Renal pelvis (tissue), 4 donors: Measurements from ENCODE around the gene ZCCHC3. TPM values are rescaled to one million over a fixed set of nuclear protein-coding genes. Genes with fewer than 3 reads are reported as not detected.

Source experiments
- DNase-seq: peaks from one replicate; pipeline ENCODE4 v3.0.0-alpha.2; 2013
- polyA plus RNA-seq, 3 donors: library from polyadenylated mRNA; unstranded; fragments of 120-200 nt; gene quantifications; one replicate each; pipeline ENCODE4 v1.2.1, GENCODE V29; 2013; ENCODE audit not compliant: insufficient read length in 3 of 3

The ZCCHC3 gene
- polyA plus RNA-seq, 3 donors, result 43.1 to 58.2 (median 46.7) TPM

DNA sequence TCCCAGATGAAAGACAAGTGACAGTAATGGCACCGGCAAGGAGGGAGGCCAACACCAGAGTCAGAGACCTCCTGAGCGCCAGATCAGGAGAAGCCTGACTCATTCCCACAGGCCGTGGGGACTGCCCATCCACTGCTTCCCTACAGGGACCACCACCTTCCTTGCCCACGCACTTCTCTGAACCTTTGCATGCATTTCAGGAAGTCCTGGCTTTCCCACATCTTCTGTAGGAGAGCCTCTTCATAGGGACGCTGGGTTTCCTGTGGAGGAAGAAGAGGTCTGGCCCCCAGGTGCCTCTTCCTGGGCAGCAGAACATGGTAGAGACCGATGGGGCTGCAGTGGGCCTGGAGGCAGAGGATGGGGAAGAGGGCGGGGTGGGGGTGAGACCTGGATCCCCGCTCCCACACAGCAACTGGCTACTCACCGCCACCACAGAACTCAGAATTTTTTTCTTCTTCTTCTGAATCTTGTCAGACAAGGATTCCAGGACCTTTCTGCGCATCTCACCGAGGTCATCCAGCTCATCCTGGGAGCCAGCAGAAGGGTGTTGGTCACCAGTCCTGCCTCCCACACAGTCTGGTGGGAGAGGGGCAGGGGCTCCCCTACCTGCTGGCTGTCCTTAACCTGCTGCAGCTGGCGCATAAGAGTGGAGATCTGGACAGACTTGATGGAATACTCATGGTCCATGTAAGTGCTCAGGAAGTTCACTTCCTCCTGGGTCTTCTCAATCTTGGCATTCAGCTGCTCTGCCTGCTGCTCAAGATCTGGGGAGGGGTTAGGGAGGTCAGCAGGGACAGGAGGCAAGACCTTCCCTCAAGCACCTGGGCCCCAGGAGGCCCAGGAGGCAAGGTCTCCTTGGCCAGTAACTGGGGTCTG is 20.5 kb upstream of the ZCCHC3 start:
- DNase-seq, result no peak

DNA sequence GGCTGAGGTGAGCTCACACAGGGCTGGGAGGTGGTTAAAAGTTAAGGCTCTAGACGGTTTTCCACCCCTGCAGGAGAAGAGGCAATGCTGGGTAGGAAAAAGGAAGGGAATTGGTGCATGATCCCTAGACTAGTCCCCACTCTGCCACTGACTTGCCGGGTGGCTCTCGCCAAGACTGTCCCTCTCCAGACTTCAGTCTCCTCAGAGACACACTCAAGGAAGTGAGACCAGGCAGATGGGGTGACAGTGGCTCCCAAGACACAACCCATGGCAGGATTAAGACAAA is 19.9 kb upstream of the ZCCHC3 start:
- DNase-seq, result no peak

DNA sequence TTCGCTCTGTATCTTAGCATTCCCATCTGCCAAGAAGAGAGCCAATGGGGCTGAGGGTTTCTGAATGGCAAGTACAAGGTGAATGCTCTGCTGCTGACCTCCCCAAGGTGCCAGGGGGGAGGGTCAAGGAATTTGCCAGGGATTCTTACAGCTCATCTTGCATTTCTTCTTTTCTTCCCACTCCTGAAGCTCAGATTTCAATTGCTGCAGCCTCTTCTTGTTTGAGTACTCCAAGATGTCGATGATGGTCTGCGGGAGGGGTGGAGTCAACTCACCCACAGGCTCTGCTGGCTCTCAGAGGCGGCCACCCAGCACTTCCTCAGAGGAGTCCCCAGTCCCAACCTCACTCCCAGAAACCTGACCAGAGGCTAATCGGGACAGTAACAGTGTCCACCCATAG is 19.2 kb upstream of the ZCCHC3 start:
- DNase-seq, result no peak

DNA sequence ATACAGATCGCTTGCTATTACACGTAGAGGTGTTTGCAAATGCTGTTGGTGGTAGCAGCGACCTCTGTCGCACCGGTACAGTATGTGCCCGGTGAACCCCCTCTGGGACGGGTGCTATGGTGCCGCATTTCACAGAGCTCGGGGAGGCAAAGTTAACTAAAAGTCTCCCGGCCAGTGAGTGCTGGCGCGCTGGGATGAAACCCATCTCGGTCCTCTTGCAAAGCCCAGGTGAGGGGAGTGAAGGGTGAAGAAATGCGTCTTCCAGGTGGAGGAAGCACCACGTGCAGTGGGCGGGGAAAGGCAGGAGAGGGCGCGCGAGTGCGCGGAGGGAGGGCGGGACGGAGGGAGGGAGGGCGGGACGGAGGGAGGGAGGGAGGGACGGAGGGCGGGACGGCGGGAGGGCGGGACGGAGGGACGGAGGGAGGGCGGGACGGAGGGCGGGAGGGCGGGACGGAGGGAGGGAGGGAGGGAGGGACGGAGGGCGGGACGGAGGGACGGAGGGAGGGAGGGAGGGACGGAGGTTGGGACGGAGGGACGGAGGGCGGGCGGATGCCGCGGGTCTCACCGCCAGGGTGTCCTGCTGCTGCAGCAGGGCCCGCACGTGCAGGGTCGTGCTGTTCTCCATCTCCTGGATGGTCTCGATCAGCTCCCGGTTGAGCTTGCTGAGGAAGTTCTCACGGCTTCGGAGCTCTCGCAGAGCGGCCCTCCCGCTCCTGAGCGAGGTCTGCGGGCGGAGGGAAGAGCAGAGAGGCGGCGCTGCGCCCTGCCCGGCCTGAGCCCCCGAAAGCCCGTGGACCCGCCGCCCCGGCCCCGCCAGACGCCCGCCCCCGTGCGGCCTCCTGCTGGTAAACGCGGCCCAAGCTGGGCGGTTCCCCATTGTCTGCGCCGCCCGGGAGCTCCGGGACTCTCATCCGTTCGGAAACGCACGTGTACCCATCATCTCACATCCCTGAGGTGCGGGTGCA is 18.5 kb upstream of the ZCCHC3 start:
- DNase-seq, result no peak

DNA sequence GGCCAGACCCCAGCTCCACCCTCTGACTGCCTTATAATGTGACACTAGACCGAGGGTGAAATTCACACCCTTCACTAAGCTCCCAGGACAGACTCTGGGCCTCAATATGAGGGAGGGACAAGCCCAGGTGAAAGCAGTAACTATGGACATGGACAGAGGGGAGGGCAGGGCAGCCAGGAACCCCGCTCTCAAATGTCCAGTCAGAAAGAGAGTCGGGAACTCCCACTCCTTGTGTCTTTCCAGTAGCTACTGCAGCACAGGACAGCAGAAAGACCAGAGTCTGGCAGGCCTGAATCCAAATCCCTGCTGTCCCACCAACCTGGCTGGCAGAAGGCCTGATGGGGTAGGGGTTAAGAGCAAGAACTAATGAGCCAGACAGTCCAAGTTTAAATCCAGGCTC is 13.2 kb upstream of the ZCCHC3 start:
- no peak for DNase-seq

DNA sequence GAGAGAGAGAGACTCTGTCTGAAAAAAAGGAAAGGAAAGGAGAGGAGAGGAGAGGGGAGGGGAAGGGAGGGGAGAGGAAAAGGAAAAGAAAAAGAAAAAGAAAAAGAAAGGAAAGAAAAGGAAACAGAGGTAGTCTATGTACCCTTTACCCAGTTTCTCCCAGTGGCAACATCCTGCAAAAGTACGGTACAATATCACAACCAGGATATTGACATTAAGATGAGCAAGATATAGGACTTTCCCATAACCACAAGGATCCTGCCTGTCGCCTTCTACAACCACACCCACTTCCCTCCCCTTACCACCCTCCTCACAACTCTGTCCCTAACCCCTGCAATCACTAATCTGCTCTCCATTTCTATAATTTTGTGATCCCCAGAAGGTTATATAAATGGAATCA is 10.9 kb upstream of the ZCCHC3 start:
- no peak for DNase-seq

DNA sequence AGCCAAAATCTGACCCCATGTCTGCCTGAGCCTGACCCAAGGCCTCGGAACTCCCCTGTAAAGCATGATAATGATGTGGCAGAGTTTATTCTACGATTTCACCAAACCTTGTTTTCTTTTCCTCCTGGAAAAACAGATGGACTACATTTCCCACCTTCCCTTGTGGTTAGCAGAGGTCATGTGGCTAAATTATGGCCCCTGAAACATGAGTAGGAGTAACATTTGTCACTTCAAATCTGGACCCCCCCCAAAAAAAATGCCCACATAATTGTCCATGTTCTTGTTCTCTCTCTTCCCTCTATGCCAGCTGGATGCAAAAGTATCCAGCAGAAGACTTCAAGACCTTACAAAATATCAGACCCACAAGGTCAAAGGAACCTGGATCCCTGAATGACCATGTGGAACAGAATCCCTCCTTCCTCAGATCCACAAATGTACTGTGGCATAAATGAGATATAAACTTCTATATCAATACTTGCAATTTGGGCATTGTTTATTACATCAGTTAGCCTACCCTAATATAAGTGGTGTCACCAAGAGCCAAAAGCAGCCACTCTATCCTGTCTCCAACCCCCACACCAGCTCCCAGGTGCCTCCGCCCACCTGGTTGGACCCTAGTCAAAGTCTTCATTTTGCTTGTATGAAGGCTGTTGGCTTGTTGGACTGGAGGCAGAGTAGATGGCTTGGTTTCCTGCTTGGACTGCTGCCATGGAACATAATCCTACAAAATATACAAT is 8.2 kb upstream of the ZCCHC3 start:
- DNase-seq, result no peak

DNA sequence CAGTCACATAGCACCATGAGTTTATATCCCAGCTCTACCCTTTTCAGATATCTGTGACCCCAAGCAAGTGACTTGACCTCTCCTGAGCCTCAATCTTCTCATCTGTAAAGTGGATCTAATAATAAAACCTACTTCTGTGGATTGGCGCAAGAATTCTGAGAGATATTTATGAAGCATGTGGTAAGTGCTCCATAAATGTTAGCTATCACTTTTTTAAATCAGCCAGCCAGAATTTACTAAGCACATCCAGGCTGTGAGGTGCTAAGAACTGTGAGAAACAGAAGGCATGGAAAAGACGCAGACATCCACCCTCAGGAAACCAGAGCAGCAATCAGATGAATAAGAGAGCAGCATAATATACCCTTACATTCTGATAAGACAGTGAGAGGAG is 7.7 kb upstream of the ZCCHC3 start:
- no peak for DNase-seq

DNA sequence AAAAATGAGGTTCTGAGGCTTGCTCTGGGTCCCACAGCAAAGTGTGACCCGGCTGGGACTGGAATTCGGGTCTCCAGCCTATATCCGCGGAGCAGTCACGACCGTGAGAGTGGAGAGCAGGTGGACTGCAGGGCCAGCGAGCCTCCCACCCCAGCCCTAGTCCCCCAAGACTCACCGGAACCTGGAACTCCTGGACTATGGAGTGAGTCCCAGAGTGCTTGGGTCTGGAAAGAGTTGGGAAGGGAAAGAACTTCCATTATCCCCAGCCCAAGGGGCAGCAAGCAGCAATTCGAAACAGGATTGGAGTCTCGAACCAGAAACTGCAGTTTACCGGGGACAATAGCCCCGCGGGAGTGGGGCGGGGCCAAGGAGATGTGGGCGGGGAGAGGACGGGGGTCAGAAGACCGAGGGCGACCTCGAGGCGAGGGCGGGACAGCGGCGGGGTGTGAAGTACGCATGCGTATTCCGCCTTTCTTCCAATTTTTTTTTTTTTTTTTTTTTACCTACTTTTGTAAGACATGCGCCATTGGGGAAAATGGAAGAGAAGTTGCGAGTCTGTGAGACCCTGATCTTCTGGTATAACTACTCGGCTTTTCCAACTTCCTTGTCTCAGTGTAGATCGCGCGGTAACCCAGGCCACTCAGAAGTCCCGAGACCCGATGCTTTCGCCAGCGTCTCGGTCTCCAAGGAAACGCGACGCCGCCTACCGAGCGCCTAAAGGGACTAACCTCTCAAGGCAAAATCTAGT is 7.1 kb upstream of the ZCCHC3 start, which contains the start of gene C20orf96:
Gene C20orf96 (minus strand): TSS at position 667 of the 748 bp plus-strand sequence. CDS start 140 bp downstream, at position 527.
- DNase-seq, result peak; percentile 93

DNA sequence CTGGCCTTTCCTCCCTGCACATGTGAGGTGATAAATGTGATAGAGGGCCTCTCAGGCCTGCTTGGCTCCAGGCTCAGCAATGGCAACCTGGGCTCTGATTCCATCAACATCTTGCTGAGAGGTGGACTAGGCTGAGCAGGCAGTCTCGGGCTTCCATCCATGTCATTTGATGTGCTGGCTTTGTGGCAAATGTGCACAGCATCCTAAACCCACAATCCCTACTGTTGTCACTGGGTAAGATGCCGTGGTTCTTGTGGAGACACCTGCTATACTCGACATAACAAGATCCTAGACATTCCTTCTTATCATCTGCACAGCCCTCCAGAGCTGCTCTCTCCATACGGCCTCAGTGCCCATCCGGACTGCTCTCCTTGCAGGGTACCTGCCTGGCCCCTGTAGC is 2.8 kb upstream of the ZCCHC3 start:
- no peak for DNase-seq

DNA sequence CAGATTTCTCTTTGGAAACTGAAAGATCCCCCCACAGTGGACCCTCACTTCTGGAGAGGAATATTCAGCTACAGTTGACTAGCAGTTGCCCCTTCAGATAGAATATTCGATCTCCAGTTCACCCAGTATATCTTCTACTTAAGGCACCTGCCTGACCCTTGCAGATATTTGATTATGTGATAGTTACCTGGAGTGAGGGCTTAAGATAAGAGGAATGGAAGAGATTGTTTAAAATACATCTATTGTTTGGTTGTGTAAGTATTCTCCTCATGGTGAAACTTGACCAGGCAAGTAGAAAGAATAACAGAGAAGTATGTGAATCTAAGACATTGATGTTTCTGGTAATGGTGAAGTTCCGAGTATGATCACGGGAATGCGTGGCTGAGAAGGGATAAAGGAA is 1.6 kb upstream of the ZCCHC3 start:
- no peak for DNase-seq

DNA sequence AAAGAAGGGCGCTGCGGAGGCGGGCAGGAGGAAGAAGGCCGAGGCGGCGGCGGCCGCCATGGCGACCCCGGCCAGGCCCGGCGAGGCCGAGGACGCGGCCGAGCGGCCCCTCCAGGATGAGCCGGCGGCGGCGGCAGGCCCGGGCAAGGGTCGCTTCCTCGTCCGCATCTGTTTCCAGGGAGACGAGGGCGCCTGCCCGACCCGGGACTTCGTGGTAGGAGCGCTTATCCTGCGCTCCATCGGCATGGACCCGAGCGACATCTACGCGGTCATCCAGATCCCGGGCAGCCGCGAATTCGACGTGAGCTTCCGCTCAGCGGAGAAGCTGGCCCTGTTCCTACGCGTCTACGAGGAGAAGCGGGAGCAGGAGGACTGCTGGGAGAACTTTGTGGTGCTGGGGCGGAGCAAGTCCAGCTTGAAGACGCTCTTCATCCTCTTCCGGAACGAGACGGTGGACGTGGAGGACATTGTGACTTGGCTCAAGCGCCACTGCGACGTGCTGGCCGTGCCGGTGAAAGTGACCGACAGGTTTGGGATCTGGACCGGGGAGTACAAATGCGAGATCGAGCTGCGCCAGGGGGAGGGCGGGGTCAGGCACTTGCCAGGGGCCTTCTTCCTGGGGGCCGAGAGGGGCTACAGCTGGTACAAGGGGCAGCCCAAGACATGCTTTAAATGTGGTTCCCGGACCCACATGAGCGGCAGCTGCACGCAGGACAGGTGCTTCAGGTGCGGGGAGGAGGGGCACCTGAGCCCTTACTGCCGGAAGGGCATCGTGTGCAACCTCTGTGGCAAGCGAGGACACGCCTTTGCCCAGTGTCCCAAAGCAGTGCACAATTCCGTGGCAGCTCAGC is 780 bp downstream of the ZCCHC3 start:
- peak; percentile 44 for DNase-seq

DNA sequence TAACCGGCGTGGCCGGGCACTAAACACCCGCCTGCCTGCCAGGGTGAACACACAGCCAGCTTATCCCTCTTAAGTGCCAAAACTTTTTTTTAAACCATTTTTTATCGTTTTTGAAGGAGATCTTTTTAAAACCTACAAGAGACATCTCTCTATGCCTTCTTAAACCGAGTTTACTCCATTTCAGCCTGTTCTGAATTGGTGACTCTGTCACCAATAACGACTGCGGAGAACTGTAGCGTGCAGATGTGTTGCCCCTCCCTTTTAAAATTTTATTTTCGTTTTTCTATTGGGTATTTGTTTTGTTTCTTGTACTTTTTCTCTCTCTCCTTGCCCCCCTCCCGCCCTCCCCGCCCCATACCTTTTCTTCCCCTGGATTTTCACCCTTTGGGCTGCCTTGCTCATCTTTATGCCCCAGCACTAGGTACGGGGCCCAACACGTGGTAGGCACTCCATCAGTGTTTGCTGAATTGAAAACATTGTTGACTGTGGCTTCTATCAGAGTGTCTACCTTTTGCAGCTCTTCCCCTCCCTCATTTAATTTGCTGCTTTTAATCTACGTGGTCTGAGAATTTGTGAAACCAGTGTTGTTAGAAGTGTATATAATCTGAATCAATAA is 1.5 kb downstream of the ZCCHC3 start:
- DNase-seq, result no peak

DNA sequence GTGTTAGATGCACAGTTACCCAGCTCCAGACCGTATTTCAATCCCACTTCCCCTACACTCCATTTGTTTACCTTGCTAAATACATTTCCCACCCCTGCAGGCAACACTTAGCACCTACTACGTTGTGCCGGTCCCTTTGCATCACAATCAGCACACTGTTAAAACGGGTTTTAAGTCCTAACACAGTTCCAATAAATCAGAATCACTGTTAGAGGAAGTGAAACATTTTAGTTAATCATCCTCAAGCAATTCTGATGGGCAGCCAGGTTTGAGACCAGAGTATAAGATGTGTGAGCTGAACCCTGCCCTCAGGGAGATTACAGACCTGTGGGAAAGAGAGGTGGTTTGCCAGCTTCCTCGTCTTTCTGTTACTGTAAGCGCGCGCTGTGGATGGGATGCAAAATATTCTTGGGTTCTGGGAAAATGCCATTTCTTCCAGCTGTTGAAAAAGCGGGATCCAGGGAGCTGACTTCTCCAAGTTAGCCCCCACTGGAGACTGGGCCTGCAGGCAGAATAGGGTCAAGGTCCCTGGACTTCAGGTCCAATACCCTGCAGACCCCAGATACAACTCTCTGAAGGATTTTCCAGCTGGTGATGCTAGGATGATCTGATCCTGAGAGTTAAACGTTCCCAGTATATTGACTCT is 3.1 kb downstream of the ZCCHC3 start:
- DNase-seq, result no peak

DNA sequence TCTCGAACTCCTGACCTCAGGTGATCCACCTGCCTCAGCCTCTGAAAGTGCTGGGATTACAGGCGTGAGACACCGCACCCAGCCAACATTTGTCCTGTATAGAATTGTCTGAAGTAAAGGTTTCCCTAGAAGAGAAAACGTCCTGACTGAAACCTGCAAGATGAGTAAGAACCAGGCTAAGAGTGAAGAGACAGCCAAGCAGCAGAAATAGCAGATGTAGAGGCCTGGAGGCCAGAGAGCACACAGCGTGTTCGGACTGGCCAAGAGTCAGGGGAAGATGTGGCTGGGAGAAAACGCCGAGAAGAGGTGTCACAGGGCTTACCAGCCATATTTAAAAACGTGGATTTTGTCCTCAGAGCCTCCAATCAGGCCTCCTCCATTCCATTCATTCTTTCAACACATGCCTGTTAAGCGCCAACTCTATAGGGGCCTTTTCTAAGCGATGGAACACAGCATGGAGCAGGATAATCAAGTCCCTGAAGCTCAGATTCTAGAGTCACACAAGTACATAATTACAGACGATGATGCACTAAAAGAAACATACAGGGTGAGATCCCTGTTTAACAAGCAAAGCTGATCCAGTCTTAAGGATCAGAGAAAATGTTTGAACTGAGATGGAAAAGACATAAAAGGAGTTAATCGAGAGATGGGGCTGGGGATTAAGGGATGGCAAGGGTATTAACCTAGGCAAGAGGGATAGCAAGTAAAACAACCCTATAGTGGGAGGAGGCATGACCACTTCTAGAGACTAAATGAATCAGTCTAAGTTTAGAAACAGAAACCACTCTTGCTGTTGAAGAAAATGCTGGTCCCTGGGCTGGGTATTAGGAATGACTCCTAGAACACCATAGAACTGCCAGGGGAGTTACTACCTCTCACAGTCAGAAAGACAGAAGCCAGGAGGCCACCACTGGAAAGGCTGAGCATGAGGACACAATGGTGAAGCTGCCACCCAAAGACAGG is 4.8 kb downstream of the ZCCHC3 start:
- DNase-seq, result no peak

DNA sequence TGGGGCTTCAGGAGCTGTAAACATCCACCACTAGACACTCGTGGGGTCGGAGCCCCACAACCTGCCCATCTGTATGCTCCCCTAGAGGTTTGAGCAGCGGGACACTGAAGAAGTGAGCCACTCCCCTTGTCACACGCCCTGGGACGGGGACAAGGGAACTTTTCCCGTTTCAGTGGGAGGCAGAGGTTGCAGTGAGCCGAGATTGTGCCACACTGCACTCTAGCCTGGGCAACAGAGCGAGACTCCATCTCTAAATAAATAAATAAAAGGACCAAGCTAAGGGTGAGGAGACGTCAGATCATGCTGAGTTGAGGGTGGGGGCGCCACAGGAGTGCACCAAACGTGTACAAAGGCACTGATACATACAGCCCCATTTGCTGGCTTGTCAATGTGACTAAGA is 8.4 kb downstream of the ZCCHC3 start:
- no peak for DNase-seq

DNA sequence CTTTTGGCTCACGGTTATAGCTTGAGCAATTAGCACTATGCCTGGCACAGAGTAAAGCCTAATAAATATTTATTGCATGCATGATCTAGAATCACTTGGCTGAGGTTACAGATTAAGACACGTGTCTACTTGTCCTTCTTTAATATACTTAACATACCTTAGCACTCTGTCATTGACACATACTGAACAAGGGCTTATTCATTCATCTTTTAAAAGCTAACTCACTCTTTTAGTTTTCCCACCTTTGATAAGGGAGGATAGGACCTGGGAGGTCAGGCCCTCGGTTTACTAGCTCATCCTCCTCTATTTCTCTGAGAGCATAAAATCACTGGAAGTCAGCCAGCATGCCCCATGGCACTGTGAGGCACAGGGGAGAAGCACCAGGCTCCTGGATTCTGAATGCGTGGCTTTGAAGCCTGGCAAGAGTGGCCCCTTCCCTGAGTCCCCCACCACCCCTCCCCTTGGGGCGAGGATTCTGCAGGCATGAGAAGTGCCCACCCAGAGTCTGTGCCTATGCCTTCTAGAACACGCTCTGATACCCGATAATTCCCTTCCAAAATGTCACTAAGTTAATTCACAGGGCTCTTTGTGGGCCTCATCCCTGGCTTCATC is 11.2 kb downstream of the ZCCHC3 start:
- no peak for DNase-seq

DNA sequence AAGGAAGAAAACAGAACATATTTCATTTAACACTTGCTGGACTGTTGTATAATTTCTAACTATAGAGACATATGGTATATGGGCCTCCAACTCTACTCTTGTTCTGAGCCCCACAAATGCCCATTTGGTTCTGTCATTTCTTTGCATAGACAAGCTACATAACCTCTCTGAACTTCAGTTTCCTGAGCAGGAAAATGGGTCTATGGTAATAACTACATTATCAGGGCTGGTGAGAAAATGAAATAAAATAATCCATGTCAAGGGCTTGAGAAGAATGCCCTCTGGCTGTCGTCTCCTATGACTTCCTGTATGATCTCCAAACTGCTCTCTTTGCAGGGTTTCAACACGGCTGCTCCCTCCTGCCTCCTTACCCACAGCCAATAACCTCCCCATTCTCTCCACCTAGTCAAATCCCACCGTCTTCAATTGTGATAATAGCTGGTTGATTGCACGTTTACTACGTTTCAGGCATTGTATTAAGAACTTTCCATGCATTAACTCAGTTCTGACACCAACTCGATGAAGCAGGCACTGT is 12.0 kb downstream of the ZCCHC3 start:
- no peak for DNase-seq
